Measurements from ENCODE around the gene SLC25A13. TPM values are rescaled to one million over a fixed set of nuclear protein-coding genes. Genes with fewer than 3 reads are reported as not detected.

Gene SLC25A13
- total and polyA plus RNA-seq, 2 of the 13 experiments (the other 11 are each of a cell fraction or from before 2014, with no cell fraction given), result 36.2 to 84.9 TPM

- TF ChIP-seq ARID5B (CRISPR knock-in tag; IDR thresholded peaks at IDR 0.05), result no peak
- no peak for TF ChIP-seq NR2F2 (IDR thresholded peaks at IDR 0.05; ENCODE audit: borderline replicate concordance, low read depth)
- TF ChIP-seq GRHL1 (CRISPR knock-in tag; conservative IDR thresholded peaks at IDR 0.05), result no peak
- no peak for TF ChIP-seq HNF1A (IDR thresholded peaks at IDR 0.05; ENCODE audit: low read depth)
- TF ChIP-seq HNF1A (CRISPR knock-in tag; IDR thresholded peaks at IDR 0.05; ENCODE audit: borderline replicate concordance), result no peak
- no peak for TF ChIP-seq TSC22D2 (CRISPR knock-in tag; IDR thresholded peaks at IDR 0.05; ENCODE audit: borderline replicate concordance)
Measured at GRCh38 chr7:96330193-96330592, 8.3 kb upstream of the SLC25A13 start (continued).
